OCI-M2 (cell line): ENCODE measurements around the gene ADARB2.

Experiments
- DNase-seq: peaks from one replicate; lab custom pipeline; 2025; ENCODE audit not compliant: unreplicated experiment; lab: John Stamatoyannopoulos, UW

The ADARB2 gene

GRCh38 chr10:1153251-1153763 lies 584.0 kb downstream of the ADARB2 start:
- no peak for DNase-seq

GRCh38 chr10:1152386-1153250 lies 584.7 kb downstream of the ADARB2 start:
- no peak for DNase-seq

GRCh38 chr10:1151076-1152033 lies 586.0 kb downstream of the ADARB2 start:
- DNase-seq, result no peak

- DNase-seq, result no peak
These were observed 586.7 kb downstream of the ADARB2 start for GRCh38 chr10:1150638-1150955.

DNA sequence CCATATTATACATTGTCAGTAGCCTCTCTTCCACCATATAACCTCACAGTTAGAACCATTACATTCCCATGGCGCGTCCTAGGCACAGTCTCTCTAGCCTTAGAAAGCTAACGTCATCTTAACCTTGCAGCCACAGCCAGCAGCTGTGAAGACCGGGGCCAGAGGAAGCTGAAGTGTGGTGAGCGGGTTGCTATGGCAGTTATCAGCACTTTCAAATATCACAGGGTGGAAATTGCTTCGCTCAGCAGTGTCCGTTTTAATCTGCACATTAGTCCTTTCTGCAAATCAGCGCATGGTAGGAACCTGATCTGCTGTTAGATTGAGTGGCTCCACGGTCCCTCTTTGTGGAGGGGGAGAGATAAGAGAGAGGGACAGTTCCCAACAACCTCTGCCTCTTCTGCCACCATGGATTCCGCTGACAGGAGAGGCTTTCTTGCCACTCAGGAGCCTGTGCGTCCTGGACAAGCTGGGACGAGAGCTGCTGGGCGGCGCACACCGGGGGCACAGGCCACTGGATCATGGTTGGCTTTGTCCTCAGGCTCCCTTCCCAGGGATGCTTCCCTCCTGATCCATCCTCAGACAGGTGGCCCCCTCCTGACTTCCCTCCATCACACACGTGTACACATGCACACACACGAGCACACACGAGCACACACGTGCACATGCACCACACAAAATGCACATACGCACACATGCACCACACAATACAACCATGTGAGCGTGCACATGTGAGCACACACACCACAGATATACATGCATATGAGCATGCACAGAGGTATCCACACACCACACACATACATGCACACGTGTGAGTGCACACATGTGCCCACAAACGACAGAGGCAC lies 587.3 kb downstream of the ADARB2 start:
- no peak for DNase-seq

DNA sequence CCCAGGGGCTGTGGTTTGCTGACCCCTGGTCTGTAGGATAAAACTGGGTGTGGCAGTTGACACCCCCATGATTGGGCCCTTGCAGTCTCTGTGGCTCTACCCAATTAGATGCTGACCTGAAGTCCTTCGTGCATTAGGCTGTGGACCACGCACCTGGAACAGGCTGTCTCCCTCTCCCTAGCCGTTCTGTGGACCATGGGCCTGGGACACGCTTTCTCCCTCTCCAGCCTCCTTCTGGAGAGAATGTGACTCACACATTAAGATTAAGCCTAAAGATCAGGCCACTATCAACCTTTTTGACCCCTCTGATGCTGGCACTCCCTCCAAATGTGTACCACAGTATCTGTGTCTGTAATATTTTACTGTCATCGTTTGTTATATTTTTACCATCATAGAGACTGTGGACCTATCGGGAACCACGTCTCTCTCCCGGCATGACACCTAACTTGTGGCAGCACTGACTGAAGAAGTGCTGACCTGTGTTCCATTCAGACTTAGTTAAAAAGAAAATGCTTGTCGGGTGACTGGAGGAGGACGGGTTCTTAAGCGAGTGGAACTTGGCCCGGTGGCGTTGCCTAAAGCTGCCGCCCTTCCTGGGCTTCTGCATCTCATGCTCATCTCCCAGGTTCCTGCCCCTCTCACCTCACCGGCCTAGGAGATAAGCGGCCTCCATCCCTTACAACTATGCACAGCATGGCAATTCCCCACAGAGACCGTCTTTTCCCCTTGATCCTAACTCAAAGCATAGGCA lies 588.3 kb downstream of the ADARB2 start:
- no peak for DNase-seq

- no peak for DNase-seq
These were observed 589.5 kb downstream of the ADARB2 start for GRCh38 chr10:1147810-1148209.

GRCh38 chr10:1142596-1142995 lies 594.7 kb downstream of the ADARB2 start:
- no peak for DNase-seq

DNA sequence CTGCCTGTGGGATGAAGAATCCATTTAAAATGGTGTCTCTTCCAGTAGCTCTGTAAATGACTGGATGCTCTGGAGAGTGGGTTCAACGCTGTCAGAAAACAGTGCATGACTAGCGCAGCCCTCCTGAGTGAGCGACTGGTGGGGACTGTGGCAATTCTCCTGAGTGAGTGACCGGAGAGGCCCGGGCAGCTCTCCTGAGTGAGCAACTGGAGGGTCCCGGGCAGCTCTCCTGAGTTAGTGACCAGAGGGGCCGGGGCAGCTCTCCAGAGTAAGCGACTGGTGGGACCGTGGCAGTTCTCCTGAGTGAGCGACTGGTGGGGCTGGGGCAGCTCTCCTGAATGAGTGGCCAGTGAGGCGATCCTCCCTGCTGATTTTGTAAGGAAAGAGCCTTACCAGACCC lies 595.6 kb downstream of the ADARB2 start:
- DNase-seq, result no peak

- no peak for DNase-seq
These were observed 596.1 kb downstream of the ADARB2 start for GRCh38 chr10:1141261-1141660.

- DNase-seq, result no peak
These were observed 598.8 kb downstream of the ADARB2 start for GRCh38 chr10:1138529-1138928.

GRCh38 chr10:1137499-1138163 lies 599.7 kb downstream of the ADARB2 start:
- DNase-seq, result no peak

DNA sequence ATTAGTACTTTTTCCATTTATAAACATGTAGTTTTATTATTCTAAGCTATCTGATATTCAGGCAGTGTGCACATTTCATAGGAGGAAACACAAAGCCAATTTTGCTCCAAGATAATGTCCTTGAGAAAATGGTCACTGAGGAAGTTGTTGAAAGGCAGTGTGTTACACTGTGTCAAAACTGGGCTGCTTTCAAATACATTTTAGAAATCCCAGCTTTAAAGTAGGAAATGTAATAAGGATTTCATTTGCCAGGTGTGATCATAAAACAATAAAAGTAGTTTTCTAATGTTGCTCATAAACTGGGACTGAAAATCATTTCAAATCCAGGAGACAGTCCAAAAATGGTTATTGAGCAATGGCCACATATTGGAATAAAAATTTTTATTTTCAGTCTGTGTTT lies 601.1 kb downstream of the ADARB2 start:
- DNase-seq, result no peak

DNA sequence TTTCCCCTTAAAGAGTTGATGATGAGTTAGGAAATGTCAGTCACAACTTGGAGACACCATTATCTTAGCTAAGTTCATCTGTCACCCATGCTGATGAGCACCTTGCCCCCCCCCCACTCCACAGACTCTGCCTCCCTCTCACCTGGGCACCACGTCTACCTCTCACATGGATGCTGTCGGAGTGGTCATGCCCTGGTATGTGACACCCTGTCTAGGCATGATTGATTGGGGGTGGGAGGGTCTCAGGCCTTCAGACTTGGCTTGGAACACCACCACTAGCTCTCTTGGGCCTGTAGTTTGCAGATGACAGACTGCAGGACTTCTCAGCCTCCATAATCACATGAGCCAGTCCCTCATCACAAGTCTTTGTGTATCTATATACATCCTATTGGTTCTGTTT lies 603.2 kb downstream of the ADARB2 start:
- DNase-seq, result no peak

DNA sequence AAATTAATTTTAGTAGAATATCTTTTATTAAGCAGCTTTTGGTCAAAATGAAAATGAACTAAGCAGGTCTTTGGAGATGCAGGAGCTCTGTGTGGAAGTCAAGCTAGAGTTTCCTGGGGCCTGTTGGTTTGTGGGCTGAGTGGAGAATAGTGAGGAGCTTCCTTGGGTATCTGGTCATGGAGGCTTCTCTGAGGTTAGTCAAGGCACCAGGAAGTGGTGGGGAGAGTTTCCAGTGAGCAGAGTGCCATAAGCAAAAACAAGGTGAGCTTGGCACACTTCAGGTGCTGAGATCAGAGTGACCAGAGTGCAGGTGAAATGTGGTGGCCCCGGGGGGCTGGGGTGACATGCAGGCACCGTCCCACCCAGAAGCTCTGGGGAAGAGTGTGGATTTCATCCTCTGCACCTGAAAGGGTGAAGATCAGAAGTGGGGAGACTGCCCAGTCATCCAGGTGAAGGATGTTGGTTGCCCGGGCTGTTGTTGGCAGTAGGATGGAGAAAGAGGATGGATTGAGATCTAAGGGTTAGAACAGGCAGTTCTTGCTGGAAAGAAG lies 603.8 kb downstream of the ADARB2 start:
- DNase-seq, result no peak

DNA sequence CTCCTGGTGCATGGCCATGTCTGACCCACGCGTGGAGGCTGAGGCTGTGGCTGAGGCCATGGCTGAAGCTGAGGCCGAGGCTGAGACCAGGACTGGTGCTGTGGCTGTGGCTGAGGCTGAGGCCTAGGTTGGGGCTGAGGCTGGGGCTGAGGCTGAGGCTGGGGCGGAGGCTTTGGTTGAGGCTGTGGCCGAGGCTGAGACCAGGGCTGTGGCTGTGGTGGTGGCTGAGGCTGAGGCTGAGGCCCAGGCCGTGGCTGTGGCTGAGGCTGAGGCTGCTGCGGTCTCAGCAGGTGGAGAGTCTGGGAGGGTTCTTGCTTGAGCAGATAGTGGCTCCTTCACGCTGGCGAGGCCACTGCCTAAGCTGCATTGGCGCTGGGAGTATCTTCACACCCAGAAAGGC lies 604.7 kb downstream of the ADARB2 start:
- no peak for DNase-seq

- DNase-seq, result no peak
These were observed 606.1 kb downstream of the ADARB2 start for GRCh38 chr10:1130995-1131790.

DNA sequence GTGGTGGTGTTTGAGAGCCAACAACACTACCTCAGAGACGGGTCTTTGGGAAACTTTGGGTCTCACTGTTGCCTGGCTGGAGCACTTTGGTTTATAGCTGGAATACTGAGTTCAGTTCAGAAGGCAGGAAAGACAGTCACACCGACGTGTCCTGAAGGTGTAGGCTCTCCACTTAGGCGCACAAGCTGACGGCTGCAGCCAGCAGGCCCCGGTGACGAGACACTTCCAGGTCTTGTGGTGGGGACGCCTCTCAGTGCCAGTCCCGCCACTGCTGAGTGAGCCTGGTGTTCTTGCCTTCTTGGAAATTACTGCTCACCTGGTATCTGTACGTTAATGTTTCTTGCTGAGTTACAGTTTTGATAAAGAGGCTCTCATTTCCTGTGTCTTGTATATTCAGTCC lies 607.1 kb downstream of the ADARB2 start:
- no peak for DNase-seq

DNA sequence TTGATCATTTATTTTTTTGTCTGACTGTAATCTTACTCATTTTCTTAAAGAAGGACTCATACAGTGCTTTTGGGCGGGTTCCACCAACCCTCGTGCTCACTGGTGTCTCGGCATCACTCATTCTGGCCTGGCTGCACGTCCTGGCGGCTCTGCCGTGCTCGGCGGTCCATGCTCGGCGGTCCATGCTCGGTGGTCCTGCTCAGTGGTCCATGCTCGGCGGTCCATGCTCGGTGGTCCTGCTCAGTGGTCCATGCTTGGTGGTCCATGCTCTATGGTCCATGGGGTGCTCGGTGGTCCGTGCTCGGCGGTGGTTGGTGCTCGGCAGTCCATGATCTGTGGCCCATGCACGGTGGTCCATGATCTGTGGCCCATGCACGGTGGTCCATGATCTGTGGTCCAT lies 608.7 kb downstream of the ADARB2 start:
- no peak for DNase-seq
